HG03045 (cell line): Measurements from ENCODE around the gene PRDM16.

Experiments
- ATAC-seq: cut with Tn5 transposase; IDR thresholded peaks from one replicate; pipeline ENCODE4 v1.9.1; 2021; ENCODE audit warnings: mild to moderate bottlenecking, moderate library complexity; ENCODE audit not compliant: unreplicated experiment

PRDM16 gene

DNA sequence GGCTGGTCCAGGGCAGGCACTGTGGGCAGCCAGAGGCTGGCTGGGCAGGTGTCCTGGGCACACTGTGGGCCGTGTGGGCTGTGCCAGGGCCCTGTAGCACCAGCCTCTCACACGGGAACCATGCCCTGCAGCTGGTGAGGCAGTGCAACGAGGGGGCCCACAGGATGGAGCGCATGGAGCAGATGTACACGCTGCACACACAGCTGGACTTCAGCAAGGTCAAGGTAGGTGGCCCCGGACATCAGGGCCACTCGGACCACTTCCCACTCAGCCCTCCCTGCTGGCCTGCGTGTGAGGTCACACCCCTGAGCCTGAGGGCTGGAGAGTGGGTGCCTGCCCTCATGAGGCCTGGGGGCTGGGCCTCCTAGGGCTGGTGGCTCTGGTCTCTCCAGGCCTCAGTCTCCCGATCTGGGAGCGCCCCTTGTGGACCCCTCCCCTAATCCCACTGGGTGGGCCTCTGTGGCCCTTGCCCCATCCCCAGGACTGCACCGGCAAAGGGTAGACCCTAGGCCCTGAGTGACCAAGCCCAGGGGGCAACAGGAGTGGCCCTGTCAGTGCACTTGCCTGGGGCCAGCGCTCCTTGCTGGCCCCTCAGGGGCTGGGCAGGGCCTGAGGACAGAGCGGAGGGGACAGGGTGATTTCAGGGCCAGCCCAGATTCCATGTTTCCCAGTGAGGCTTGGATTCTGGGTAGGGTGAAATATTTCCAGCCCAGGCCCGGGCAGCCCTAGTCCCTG, 407.0 kb downstream of the PRDM16 start:
- ATAC-seq: no peak

DNA sequence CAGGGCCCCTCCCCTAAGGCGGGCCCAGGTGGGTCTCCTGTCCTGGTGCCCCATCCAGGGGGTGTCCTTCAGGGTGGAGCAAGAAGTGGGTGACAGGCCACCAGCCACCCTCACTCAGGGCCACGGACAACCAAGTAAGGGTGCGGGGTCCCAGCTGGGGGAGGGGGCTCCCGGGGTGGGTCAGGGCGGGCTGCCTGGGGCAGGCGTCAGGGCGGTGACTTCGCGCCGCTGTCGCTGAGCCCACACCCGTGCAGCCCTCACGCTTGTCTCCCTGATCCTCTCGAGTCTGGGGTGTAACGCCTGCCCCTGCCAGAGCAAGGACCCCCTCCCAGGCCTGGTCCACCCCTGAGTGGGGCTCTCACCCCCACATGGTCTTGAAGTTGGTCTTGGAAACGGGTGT, 407.7 kb downstream of the PRDM16 start:
- no peak for ATAC-seq

DNA sequence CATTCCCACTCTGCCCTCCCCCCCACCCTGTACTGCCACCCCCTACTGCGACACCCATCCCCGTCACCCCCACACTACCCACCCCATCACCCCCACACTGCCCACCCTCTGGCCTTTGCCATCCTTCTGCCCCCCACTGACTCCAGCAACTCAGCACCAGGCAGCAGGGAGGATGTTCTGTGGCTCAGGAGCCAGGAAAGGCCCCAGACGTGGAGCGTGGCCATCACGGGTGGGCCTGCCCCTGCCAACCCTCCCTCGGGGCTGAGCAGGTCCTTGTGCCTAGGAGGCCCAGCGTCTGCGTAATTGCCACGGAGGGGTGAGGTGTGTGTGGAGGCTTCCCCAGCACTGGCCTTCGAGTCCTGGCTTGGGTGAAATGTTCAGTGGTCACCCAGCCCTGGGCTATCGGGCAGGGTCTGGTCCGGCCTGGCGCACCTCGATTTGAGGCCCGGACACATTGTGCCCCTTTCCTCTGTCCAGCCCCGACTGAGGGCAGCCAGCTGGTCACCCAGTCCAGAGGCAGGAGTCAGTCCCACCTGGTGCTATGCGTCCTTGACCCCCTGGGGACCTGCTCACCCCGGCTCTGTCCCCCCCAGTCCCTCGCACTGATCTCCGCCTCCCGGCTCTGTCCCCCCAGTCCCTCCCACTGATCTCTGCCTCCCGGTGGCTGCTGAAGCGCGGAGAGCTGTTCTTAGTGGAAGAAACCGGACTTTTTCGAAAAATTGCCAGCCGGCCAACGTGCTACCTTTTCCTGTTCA, 408.4 kb downstream of the PRDM16 start:
- no peak for ATAC-seq

DNA sequence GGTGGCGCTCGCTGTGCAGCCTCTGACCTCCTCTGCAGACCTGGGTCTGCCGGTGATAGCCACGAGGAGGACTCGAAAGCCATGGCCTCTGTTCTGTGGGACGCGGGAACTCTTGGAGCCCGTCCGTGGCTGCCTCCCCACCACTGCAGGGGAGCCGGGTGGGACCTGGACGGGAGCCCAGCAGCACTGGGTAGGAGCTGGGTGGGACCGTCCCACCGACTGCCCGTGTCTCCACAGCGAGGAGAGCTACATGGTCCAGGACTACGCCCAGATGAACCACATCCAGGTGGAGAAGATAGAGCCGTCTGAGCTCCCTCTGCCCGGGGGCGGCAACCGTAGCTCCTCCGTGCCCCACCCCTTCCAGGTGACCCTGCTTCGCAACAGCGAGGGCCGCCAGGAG, 409.2 kb downstream of the PRDM16 start:
- ATAC-seq: no peak

DNA sequence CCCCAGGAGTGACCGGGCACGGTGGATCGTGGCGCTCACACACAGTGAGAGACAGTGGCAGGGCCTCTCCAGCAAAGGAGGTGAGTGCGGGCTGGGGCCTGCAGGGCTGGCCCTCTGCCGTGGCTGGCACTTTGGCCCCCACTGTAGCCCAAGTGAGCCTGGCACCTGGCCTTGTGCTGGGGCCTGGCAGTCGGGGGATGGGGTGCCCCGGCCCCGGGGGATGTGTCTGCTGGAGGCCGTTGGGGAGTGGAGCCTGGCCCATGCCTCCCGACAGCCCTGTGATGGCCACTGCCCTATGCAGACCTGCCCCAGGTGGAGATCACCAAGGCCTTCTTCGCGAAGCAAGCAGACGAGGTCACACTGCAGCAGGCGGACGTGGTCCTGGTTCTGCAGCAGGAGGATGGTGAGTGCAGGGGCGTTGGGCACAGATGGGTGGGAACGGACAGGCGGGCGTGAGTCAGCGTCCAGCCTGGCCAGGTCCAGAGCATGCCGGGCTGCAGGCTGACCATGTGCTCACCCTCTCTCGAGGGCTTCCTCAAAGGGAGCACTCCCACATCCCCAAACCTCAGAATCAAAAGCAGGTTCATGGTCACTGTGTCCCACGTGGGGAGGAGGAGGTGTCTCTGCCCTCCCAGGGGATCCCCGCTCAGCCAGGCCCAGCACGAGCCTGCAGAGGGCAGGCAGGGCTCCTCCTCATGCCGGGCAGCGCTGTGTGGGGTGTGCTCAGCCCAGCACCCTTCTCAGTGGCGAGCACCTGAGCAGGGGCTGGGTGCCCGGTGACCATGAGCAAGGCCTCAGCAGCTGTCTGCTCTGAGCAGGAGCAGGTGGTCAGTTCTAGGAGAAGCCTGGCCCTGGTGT, 410.7 kb downstream of the PRDM16 start:
- ATAC-seq: no peak

DNA sequence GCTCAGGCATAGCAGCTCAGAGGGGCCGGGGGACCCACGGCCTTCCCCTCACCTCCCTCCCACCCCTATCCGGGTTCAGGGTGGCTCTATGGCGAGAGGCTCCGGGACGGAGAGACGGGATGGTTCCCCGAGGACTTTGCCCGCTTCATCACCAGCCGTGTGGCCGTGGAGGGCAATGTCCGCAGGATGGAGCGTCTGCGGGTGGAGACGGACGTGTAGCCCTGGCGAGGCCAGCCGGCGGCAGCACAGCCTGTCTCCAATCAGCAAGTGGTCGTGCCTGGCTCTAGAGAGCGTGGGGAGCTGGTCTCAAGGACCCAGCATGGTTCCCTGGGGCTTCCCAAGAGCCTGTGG, 411.3 kb downstream of the PRDM16 start:
- ATAC-seq: no peak

DNA sequence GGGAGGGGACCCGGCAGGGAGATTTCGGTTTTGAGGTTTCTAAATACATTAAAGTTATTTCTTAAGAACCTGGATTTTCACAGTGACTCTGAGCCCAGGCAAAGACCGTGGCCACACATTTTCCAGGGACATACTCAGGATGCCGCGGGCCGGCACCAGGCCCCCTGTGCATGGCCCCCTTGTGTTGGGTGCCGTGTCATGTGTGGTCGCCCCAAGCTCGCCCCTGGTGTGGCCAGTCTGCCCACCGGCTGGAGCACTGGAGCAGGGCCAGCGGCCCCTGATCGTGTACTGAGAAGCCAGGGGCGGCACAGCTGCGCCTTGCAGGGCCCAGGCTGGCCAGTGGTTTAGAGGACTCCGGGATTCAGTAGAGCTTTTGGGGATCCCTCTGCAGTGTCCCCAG, 412.0 kb downstream of the PRDM16 start:
- no peak for ATAC-seq

DNA sequence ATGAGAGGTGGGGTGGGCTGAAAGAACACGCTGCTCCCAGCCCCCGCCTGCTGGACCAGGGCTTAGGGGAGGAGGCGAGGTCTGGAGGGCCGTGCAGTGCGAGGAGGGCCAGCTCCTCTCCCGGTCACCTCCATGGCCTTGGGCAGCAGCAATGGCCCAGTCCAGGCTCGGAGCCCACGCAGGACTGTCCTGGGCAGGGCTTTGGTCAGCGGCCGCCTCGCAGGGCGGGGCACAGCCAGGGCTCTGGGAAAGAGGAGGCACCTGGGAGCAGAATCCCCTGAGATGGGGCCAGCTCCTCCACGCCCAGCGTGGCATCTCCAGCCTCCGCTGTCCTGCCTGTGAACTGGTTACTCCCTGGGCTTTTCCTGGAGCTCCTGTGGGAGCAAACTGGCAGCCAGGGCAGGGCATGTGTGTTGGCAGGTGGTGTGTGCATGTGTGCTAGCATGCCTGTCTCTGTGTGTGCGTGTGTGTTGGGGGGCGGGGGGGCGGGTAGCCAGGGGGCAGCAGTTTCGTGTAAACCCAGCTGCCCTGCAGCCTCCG, 412.9 kb downstream of the PRDM16 start:
- ATAC-seq: no peak

DNA sequence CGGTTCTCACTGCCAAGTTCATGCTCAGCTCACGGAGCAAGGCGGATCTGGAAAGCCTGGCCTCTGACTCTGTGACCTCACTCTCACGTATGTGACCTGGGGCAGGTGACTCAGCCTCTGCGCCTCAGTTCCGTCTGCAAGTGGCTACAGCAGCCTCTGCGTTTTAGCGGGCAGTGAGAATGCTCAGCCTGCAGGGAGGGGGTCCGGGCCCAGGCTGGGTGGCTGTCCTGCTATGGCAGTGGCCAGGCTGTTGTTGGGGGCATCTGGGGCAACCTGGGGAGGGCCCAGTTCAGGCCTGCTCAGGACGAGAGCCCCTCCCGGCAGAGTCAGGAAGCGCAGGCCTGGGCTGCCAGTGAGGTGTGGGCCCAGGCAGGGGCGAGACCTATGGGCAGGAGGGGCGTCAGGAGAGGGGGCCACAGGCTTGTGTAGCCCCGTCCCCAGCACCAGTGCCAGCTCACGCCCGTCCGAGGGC, 413.4 kb downstream of the PRDM16 start:
- no peak for ATAC-seq

DNA sequence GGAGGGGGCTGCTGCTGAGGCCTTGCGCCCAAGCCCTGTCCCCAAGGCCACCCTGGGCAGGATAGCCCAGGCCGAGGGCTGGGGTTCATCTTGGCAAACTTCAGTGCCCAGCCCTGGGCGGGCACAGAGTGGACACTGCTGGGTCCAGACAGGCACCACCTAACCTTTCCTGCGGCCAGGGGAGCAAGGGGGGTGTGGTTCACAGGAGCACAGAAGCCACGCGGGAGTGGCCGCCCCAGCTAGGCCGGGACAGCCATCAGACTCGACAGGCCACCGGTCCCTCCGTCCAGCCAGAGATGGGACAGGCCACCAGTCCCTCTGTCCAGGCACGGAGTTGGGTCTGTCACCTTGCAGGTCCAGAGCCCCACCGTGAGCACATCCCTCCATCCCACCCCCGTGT, 414.4 kb downstream of the PRDM16 start:
- ATAC-seq: no peak

DNA sequence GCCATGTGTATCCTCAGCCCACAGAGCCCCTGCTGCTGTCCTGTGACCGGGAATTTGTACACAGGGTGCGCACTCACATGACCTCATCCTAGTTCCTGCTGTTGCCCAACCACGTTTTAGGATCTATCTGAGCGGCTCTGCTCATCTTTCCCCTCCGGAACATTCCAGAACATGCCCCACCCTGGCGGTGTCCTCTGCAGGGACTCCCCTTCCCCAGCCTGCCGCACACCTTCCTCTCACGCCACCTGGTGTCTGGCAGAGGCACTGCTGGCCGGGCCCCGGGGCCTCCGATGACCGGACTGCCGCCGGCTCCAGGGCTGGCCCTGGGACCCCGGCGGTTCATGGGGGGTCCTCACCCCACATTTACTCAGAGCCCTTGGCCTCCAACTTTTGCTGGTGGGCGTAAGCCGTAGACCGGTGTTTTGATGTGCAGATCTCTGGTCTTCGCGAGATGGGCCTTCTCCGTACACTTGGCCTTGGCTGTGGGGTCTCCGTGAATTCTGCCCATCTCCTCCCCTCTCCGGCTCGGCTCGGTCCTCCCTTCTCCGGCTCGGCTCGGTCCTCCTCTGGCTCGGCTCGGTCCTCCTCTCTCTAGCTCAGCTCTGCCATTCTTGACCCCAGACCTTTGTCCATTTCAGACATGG, 414.9 kb downstream of the PRDM16 start:
- no peak for ATAC-seq

DNA sequence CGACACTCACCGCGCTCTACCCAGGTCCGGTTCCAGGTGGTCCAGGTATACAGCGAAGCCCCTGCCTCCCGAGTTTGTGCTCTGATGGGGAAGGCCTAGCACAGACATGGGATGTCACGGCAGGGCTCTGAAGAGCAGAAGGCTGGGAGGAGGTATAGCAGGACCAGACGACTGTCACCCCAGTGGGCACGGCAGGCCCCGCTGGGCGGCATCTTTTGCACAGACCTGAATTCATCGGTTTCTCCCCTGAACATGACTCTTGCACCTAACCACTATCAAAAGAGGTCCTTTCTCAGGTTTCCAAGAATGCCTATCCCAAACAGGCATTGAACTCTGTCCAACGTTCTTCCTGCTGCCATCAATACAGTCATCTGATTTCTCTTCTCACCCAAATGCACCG, 416.0 kb downstream of the PRDM16 start:
- ATAC-seq: no peak
